GM19324 (cell line): ENCODE measurements around the gene MC4R.
"Not testable (repeated sequence)": the region's sequence is repeated elsewhere in the genome, so short reads cannot be mapped to it uniquely, and the experiment has no call there.

ENCODE experiments used
- ATAC-seq: cut with Tn5 transposase; IDR thresholded peaks from one replicate; pipeline ENCODE4 v1.9.1; 2021; ENCODE audit warnings: mild to moderate bottlenecking, moderate library complexity; ENCODE audit not compliant: unreplicated experiment, low FRiP score

MC4R gene

DNA sequence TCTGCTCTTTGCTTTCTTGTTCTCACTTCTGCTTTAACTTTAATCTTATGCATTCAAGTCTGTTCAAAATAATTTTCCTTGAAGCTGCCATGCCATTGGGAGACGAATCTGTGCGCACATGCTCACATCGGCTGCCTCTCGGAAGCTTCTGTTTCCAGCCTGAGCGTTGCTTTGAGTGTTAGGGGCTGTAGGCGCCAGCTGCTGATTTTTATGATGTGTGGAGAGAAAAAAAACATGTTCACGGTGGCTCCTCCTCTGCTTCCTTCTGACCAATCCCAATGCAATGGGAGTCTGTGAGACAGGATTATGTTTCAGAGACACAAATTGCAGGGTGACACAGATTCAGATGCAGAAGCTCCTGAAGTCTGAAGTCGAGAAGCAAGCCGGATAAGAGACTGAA is at the start of gene MC4R:
TSS of gene MC4R (minus strand) at position 180 of the 400 bp plus-strand sequence. CDS start 426 bp downstream, outside the sequence.
- ATAC-seq = no peak

DNA sequence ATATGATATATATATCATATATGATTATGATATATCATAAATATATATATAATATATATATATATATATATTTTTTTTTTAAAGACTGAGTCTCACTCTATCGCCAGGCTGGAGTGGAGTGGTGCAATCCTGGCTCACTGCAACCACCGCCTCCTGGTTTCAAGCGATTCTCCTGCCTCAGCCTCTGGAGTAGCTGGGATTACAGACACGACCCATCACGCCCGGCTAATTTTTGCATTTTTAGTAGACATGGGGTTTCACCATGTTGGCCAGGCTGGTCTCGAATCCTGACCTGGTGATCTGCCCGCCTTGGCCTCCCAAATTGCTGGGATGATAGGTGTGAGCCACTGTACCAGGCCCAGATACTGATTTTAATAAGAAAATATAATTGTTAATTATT is 49.7 kb upstream of the MC4R start:
- not testable (repeated sequence) for ATAC-seq

DNA sequence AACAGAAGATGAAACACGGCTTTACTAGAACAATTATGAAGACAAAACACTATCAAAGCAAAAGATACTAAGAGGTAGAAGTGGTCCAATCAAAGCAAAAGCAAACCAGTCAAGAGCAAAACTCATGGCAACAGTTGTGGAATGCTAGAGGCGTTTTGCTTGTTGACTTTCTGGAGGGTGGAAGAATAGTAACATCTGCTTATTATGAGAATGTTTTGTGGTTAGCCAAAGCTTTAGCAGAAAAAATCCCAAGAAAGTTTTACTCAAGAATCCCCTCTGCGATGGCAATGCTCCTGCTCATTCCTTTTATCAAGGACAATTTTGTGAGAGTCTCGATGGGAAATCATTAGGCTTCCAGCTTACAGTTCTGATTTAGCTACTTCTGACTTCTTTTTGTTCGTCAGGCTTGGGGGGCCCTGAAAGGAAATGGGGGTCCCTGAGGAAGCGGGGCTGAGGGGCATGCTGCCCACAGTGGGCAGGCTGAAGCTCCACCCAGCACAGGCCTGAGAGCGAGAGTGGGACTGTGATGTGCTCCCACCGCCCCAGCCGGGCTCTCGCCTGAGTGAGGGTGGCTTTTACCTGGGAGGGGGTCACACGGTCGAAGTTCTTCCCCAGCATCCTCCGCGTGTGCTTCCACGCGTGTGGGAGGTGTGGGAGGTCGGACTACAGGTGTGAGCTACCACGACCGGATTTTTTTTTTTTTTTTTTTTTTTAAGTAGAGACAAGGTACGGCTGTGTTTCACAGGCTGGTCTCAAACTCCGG is 49.0 kb upstream of the MC4R start:
- no peak for ATAC-seq

DNA sequence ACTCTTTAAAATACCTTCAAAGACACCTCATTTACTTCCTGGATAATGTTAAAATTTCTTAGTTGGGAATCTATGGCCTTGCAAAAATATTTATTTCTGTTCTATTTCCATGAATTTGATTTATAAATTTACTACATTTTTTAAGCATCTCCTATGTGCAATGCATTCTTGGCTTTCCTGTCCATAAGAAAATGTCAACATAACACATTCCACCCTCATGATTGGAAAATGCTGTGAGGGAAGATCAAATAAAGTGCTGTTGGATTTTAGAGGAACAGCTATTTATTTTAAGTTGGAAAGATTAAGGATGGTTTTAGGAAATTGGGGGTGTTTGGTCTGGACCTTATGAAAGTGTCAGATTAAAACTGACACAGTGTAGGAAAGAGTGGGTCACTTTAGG is 45.4 kb upstream of the MC4R start:
- no peak for ATAC-seq

DNA sequence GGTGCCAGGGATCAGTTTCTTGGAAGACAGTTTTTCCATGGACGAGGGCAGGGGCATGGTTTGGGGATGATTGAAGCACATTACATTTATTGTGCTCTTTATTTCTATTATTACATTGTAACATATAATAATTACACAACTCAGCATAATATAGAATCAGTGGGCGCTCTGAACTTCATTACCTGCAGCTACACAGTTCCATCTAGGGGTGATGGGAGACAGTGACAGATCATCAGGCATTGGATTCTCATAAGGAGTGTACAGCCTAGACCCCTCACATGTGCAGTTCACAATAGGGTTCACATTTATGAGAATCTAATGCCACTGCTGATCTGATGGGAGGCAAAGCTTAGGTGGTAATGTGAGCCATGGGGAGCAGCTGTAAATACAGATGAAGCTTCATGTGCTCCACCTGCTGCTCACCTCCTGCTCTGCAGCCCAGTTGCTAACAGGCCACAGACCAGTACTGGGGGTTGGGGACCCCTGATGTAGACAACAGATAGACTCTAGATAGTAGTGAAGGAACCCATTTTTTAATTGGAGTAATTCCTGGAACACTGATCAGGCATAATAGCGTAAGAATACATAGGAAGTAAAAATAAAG is 41.5 kb upstream of the MC4R start:
- no peak for ATAC-seq

DNA sequence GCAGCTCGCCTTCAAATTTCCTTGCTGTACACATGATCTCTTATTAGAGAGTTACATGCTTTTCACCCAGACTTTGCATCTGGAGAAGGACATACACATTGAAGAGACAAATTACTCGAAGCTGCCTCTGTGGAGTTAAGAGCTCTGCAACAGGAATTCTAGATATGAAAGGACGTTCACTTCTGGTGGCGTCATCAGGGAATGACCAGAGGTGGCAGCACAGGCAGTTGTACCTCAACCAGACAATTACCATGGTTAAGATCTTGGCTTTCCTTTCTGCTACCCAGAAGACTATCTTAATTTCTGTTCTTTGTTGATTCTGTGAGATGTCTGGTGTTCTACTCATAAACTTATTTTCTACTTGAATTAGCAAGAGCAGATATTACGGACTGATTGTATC is 39.1 kb upstream of the MC4R start:
- no peak for ATAC-seq

DNA sequence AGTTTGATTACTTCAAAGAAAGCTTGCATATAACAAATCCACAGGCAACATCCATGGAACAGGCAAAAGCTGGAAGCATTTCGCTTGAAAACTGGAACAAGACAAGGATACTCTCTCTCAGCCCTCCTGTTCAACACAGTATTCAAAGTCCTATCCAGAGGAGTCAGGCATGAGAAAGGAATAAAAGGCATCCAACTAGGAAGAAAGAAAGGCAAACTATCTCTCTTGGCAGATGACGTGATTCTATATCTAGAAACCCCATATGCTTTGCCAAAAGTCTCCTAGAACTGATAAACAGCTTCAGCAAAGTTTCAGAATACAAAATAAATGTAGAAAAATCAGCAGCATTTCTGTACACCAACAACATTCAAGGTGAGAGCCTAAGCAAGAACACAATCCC is 34.1 kb upstream of the MC4R start:
- no peak for ATAC-seq

DNA sequence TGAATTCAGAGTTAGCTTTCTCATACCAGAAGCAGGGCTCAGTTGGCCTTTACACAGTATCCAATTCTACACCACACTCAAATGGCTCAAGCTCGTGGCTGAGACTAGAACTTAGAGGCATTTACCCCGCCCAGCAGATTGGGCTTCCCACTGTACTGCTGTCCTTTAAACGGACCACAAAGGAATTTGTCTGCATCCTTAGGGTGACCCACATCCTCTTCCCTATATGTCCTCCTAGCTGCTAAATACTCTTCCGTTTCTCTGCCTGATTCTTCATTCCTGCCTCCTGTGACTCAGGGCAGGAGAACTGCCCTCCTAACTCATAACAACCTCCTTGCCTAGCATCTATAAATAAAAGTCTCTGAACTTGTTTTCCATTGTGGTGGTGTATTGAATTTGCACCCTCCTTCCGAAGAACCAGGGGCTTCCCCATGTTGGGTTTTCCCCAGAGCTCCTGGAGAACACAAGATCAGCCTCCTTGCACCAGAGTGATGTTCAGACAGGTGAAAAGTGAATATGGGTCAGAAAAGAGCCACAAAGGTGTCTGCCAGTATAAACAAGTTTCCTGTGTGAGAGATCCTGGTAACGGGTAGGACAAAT is 32.0 kb upstream of the MC4R start:
- no peak for ATAC-seq

DNA sequence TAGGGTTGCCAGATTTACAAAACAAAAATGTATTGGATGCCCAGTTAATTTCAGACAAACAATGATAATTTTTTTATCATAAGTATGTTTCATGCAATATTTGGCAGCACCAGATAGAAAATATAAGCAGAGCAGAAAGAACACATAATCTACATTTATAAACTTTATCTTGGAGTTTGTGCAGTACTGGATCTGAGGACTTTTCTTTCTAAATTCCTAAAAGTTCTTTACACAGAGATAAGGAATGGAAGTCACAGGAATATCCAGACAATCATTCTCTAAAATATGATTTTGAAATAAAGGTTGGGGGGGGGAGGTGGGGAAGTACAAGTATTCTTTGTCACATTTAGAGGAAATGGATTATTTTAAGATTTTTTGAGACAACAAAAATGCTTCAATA is 28.8 kb upstream of the MC4R start:
- no peak for ATAC-seq

DNA sequence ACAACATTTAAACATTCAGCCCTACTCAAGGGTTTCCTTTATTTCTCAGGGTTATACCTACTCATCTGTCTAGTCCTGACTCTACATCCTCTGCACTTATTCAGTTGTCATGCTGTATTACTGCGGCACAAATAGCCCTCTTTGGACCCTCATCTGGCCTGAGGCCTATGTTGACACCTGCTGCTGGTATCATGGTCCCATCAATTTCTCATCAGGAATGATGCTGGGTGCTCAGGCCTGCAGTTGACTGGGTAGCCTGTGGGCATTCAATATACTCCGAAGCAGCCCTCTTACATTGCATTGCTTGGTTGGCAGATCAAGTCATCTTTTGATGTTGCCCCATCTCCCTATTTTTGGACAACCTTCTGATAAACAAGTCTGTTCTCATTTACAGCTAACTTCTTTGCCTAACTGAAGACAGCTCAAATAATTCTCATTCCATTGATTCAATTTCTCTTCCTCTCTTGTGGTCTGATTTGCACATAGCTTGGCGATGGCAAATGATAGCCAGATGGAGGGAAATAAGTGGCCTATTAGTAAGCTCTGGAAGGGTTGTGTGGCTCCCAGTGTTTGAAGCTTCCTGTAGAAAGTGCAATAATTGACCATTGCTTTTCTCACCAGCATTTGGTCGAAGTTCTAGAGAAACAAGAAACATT is 19.1 kb upstream of the MC4R start:
- no peak for ATAC-seq

DNA sequence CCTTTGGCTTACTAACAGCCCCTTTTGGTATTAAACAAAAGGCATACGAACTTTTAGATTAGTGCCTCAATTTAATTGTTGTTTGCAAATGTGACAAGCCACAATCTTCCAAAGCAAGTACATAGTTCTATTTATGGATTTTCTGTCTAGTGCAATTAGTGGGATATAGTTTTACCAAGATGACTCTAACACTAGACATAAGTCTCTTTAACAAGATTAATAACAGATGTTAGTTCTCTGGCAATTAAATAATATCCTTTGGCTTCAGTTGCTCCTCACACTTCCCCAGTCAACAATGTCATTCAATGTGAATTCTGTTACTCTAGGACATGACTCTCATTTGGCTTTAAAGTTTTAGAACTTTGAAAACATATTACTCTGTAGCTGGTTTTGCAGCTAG is 16.7 kb upstream of the MC4R start:
- no peak for ATAC-seq

DNA sequence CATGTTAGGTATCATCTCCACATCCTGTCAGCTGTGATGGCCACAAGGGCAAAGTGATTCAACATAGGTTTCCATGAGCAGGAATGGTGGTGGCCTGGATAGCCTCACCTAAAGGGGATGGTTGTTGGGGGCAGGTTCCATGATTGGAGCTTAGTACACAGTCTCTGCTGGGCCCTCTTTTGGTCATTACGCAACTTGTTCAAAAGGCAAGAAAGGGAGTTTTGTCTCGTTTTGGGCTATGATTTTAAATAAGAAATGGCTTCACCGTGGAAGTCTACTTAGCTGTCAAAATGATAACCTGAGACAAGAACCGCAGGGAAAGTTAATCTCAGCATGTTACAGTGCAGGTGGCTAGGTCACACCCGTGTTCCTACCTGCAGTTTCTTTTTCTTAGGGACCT is 13.1 kb upstream of the MC4R start:
- ATAC-seq = no peak

DNA sequence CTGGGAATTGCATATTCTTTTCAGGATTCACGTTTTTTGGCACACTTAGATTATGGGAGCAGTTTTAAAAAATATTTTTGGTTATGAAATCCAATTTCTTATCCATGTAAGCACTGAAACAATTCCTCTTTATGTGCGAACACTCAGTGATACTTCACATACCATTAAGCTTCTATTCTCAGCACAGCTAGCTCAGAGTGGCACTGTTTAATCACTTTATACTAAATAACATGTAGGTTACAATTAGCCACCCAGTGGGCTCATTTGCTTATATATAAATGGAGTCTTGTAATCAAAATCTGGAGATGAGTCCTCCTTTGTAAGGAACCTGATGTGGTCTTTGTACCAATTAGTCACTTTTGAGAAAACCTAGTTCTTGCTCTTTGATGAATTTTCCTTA is 11.3 kb upstream of the MC4R start:
- no peak for ATAC-seq

DNA sequence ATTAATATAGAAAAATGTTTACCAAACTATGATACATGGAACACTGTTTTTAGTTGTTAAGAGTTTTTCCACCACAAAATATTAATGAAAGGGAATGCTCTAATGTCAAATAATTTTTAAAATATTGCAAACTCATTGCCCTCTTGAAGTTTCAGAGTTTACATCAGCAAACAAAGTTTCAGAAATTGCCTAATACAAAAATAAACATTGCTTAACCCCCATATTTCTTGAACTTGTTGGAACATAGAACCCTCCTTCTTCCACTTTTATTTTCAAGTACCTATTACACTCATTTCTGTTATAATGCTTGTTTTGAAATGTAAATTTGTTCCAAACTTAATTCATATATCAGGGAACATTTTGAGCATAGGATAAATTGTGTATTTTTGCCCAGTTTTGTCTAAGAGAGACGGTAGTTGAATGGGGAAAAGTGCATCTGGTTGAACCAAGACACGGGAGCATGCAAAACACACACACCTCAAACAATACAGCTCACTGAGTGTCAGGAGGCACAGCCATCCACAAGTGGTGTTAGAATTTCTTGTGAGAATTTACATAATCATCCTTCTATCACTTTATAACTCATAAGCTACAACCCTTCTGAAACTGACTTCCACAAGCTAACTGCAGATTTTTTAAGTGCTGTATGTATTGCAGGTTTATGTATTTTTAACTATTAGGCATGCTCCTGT is 5.3 kb upstream of the MC4R start:
- no peak for ATAC-seq

DNA sequence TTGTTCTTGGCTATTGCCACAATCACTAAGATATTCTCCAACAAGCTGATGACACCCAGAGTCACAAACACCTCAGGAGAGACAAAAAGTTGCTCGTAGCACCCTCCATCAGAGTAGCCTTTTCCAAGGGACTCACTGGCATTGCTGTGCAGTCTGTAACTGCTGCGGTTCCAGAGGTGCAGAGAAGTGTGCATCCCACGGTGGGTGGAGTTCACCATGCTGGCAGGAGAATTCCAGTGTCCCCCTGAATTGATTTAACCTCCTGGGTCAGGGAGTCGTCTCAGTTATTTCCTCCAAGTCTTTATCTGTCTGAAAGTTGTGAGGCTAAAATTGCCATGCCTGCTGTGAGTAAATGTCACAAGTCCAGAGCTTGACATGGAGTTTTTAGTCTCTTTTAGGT is 443 bp downstream of the MC4R start:
- no peak for ATAC-seq

DNA sequence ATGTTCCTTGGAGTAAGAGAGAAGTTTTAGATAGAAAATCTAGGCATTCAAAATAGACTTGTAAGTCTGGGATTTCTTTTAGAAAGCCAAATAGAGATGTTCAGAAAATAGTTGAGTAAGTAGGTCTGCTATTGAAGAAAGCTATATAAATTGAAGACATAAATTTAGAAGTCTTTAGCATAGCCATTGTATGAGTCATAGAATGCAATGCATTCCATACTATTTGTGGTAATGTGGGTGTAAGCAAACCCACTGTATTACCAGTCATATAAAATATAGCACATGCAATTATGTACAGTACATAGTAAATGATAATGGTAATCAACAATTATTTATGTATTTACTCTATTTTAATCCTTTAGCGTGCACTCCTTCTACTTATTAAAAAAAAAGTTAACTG is 14.1 kb downstream of the MC4R start:
- no peak for ATAC-seq

DNA sequence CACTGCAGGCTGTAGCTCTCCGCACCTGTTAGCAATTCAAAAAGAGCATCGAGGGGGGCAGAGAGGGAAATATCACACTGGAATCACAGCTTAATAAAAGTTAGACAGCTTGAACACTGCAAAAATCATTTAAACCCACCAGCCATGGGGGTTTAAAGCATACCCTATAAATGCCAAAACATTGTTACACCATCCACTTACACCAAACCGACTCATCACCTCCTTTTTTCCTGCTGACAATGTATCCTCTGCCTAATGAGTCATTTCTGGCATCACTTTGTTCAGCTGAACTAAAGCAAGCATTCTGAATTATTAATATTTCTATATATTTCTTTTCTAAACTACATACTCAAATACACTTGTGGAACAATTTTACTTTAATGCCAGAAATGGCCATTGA is 21.6 kb downstream of the MC4R start:
- ATAC-seq = no peak

DNA sequence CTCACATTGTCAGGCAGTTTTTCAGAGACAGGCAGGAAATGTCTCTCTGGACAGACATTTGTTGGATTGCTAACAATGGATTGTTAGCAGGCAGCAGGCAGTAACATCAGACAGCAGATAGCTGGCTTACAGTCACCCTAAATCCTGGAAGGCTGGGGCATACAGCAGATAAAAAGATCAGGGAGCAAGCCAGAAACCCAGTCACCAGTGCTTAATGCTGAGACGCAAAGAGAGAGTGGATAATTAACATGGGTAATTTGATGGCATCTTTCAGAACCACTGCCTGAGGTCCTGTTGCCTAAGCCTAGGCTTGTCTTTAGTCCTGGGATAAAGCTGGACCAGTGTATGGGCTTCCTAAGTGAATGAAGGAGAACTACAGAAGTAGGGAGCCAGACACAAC is 22.4 kb downstream of the MC4R start:
- ATAC-seq = no peak

DNA sequence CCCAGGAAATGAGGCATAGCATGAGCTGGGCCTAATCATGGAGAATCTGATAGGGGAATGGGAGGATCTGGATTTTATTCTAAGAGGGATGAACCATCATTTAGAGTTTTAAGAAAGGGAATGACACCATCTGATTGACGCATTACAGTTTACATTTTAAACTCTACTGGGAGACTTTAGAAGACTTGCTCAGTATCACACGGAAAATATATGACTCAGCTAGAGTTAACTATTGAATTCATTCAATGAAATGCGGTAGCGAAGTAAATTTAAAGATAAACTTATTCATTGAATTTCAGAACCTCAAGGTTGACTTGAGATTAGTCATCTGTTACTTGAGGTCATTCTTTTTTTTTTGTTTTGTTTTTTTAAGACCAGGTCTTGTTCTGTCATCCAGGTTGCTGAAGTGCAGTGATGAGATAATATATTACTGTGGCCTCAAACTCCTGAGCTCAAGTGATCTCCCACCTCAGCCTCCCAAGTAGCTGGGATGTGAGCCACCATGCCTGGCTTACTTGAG is 25.0 kb downstream of the MC4R start:
- no peak for ATAC-seq

DNA sequence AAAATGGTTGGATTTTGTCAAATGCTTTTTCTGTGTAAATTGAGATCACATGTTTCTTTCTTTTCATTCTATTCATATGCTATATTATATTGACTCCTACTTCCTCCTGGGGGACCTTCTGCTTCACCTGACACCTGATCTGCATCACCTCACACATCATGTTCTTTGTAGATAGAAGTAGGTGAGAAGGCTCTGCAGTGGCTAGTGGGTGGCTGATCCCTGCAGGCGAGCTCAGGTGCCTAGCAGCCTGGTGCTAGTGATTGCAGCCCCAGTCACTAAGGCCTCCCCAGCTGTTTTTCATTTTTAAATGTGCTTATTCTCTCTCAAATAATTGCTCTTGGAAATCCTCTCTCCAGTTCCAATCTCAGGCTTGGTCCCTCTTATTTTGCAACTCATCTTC is 33.6 kb downstream of the MC4R start:
- no peak for ATAC-seq

DNA sequence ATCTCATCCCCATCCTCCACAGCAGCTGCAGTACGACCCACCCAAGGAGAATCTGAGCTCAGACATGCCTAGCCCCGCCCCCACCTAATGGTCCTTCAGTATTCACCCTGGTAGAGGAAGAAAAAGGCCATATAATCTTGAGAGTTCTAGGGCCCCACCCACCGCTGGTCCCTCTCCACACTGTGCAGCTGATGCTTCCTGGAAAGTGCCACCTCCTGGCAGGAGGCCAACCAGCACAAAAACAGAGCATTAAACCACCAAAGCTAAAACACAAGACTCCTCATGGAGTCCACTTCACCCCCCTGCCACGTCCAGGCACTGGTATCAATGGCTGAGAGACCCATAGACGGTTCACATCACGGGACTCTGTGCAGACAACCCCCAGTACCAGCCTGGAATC is 40.7 kb downstream of the MC4R start:
- ATAC-seq = no peak
